HG02943 (cell line): ENCODE data around the gene KRT23.

Source experiments
- ATAC-seq: cut with Tn5 transposase; IDR thresholded peaks from one replicate; pipeline ENCODE4 v1.9.1; 2021; ENCODE audit warnings: mild to moderate bottlenecking, low read depth, moderate library complexity; ENCODE audit not compliant: unreplicated experiment

Gene KRT23

DNA sequence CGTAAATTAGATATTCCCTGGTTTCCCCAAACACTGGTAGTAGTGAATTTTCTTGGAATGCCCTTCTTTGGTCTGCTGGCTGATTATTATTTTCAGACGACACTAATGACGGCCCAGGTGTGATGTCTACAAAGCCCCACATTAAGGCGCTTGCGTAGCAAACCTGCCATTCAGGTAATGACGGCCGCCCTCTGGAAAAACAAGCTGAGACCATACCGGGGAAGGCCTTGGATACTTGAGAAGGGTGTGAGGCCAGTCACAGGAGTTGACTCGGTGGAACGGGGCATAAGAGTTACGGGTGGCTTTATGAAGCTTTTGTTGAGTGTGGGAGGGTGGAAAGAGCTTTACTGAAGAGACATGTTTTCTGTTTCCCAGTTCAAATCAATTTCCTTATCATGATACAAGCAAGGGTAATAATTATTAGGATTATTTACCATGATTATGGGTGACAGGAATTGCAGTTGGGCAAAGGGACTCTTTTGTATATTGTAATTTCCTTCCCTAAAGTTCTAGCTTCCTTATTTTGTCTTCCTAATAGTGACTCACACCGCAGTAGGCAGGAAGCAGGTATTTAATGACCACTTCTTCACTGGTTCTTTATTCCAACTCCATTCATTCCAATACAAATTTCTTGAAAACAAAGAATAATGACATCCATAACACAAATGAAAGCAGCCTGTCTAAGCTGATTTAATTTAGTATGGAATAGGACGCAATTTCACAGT lies 24.8 kb downstream of the KRT23 start:
- ATAC-seq, result no peak

DNA sequence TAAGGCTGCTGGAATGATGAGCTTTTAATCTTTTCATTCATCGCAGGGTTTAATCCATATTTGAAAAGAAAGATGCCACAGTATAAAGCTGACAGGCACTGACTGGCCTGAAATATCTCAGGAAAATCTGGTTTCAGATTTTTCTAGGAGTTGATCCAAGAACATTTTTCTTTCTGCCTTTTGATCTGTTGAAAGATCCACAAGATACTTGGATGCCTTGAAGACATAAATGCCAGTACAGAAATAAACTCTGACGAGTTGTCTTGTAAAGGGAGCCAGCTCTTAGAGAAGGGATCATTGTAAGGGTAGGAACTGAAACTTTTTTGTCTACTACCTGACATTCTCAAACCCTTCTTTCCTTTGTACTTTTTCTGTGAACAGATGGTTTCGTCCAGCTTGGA lies 27.0 kb downstream of the KRT23 start:
- ATAC-seq, result no peak

DNA sequence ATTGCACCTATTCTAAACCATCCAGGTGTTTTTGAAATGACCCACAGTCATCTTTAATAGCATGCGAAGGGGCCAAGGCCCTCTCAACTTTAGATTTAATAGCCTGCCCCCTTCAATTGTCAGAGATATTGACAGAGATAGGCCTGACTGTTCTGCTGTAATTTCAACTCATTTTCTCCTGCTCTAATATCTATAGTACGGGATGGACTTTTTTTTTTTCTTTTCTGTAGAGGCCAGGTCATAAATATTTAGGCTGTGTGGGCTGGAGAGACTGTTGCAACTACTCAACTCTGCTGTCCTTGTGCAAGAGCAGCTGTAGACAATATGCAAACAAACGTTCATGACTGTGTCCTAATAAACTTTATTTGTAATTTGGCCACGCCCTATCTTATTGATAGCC lies 27.7 kb downstream of the KRT23 start:
- no peak for ATAC-seq

DNA sequence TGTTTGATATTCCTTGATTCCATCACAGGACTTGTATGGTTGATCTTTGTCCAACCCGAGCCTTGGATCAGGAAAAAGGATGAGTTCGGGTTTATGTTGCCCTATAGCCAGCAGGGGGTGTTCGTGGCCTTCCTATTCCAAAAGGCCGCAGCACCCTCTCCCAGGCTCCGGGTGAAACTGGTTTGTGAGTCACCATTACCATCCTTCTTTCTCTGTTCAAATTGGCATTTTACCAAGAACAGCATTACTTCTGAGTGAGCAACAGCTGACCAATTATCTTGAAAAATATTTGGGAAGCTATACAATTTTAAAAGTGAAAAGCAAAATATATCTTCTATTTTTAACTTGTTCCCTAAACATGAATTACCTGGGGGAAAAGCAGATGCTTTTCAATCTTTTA lies 28.1 kb downstream of the KRT23 start:
- ATAC-seq, result no peak

DNA sequence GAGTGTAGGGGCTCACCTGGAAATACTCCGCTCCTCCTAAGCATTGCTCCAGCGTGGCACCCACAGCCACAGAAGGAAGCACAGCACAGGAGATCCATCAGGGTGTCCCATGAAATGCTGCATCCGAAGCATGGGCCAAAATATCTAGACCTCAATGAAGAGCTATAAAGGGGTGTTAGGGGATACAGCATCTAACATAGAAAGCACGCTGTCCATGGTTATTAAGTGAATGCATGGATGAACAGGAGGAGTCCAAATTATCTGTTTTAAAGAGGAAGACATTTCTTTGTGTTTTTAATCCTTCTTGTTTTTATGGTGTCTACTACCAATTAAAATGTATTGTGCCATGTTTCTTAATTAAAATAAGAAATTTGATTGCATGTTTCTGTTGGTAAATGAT lies 30.8 kb downstream of the KRT23 start:
- no peak for ATAC-seq

DNA sequence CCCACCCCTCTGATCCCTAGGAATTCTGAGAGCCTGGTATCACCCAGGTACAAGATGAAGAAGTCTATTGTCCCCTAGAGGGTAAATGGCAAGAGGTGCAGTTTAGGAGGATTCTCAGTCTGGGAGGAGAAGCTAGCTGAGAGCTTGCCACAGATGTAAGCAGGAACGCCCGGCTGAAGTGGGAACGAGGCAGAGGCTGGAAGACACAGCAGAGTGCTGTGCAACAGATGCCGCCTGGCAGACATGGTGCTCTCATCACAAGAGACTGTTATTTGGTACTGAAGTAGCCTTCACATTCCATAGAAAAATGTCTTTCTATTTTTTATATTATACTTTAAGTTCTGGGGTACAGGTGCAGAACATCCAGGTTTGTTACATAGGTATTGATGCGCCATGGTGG lies 32.1 kb downstream of the KRT23 start:
- no peak for ATAC-seq

DNA sequence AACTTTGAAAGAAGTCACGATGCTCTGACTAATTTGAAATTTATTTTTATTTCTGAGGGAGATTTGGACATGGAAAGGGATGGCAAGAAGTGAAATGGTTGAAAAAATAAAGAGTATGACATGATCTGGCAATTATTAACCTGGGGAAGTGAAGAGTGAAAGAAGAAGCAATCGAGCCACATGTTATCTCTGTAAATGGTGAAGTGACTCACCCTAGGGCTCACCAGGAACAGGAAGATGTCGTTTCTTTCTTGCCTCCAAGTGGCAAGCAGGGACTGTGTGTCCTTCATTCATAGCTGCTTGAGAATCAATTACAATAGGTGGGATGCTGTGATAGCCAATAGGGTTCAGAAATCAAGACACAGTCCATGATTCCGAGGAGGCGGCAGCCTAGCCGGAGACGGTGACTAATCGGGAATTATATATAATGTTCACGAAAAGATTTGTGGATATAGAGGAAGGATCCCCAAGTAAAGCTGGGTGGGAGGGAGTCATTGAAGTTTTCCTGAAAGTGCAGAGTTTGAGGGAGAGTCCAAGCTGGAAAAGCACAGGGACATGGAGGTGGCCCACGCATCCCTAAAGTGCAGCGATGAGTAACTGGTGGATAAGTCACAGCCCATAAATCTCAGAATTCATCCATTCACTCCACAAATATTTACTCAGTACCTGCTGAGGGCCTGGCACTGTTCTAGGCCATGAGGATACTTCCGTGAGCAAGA lies 34.2 kb downstream of the KRT23 start:
- no peak for ATAC-seq

DNA sequence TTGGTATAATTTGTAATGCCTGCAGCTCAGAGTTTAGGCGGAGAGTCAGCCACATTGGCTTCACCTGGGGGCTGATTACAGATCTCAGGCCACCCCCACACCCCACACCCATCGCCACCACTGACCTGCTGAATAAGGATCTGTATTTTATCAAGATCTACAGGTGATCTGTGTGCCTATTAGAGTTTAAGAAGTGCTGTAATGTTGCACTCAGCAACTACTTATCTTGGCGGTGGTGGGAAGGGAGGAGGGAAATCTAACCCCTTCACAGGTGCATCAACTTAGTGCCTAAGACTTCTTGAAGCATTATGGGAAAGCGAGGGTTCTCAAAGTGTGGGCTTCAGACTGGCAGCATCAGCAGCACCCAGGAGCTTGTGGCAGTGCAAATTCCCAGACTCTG lies 34.9 kb downstream of the KRT23 start:
- no peak for ATAC-seq

DNA sequence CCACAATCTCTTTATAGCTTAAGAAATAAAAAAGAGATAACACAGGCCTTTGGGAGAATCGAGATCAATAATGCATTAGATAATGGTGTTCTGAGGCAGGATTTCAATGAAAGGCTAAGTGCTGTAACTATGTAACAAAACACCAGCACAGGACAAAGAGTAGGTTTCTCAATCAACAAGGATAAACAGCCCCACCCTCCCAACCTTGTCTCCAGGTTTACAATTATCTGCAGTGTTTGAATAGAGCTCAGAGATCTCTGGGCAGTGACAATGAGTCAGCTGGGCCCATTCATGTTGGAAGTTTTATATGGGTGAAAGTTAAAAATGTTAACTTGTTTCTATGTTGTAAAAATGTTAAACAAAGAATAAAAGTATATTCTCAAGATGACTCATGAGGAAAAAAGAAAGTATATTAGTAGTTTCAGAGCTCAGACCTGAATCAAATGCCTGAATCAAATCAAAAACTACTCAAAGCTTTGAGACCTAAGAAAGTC lies 35.4 kb downstream of the KRT23 start:
- ATAC-seq, result no peak

DNA sequence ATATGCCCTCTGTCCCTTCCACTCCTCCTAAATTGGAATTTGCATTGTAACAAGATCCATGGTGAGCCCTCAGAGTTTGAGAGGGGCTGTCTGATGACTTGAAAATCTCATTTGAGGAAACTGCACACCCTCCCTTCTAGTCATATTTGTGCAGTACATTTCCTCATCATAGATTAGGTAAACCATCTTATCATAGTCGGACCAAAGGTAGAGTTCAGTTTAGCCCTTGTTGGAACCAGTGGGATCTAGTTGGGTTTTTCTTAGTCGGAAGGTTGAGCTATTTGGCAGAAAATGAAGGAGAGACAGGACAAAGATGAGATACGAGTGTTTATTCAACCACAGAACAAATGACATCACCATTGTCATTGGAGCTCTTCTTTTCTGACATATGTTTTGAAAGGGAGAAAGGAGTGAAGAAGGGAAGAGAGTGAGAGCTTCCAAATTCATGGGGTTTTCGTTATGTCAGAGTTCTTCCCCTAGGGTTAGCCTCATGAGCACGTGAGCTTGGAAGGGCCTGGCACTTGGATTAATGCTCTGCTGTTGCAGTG lies 36.6 kb downstream of the KRT23 start:
- ATAC-seq, result no peak

DNA sequence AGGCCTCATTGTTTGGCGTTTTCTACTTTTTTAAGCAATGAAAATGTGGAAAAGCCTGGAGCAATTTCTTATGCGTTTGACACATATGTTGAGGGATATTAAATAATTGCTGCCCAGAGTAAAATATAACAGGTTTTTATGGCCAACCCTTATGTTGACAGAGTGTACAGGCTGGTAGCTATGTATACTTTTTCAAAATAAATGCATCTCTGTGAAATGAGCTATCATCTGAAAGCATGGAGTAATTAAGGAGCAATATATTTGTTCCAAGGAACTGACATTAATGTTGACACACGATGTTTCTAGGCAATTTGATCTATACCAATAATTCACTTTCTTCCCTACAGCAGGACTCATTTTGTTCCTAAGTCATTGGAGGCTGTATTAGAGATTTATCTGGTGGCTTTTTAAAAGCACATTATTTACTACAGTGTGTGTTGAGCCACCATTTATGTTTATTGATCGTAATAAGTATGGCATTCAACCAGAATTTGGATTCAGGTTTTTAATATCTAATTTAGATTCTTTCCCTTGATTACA lies 40.5 kb downstream of the KRT23 start:
- no peak for ATAC-seq

DNA sequence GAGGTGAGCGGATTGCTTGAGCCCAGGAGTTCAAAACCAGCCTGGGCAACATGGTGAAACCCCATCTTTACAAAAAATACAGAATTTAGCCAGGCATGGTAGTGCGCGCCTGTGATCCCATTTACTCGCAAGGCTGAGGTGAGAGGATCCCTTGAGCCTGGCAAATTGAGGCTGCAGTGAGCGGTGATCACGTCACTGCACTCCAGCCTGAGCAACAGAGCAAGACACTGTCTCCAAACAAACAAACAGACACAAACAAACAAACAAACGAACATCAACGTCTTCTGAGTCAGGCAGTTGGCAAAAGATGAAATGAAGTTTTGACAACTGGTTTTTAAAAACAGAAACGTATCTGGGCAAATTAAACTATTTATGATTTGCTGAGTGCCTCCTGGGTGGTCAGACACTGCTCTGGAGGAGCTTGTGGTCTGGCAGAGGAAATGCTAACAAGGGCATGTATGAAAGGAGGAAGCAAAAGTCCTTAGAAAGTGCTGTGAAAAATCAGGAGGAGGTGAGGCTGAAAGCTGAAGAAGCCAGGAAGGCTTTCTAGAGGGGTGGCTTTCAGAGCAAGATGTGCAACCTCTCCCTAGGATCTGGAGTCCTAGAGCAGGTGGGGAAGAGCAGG lies 42.2 kb downstream of the KRT23 start:
- ATAC-seq, result no peak

DNA sequence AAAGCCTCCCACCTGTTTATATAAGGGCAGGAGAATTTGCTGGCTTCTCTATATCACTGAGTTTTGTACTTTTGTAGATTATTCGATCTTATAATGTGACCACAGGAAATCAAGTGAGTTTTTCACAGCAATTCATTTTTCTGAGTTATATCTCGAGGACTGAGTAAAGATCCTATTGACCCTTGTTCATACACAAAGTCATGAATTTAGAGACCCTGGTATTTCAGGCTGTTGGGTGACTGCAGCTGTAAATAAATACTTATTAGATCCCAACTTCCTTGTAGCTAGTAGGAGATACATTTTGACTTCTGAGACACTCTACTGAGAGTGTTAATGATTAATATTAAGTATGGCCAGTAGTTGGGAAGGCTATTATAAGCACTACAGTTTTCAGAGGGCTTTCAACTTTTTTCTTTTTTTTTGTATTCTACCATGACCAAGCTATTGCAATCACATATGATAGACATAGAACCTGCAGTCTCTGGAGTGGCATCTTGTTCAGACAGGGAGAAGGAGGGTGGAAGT lies 49.2 kb downstream of the KRT23 start:
- no peak for ATAC-seq

DNA sequence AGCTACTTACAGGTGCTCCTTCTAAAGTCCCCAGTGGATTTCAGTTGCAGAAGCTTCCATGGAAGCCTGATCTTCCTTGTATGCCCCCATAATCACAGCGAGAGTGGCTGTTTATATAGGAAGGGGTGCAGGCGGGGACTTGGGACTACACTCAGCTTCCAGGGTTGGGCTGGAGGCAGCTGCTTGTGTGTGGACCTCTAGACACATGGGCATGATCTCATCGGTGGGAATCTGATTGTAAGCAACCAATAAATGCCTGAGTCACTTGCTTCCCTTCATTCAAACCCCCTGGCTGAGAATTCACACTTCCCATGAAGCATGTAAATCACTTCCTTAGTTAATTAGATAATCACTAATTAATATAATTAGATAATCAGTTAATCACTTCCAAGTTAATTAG lies 51.4 kb downstream of the KRT23 start:
- no peak for ATAC-seq

DNA sequence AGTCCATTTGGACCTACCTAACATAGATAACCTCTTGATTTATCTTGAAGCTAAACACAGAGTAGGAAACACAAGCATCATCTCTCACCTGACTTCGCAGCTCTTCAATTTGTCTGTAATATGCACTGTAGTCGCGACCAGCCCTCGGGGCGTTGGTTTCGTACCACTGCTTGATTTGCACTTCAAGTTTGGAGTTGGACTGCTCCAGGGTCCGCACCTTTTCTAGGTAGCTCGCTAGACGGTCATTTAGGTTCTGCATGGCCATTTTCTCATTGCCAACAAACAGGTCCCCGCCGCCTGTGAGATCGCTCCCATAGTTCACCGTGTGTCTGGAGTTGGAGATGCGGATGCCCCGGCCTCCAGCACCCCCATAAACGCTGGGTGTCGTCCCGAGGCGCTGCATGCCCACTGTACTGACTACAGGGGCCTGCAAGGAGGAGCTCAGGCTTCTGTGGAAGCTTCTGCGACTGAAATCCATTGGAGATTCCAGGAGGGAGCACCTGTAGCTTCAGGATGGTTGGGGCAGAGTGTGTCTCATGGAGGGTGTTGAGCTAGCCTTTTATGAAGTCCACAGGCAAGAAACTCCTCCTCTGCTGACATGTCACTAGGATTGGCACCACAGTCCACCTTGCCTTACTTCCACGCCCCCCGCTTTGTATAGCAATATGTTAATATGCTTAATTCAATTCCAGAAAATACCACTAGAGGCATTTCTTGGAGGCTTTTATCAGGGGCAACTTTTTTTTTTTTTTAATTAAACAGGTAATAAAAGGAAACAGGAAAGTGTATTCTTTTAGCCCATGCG lies 52.5 kb downstream of the KRT23 start, which contains the start of gene KRT20:
Gene KRT20 (minus strand): TSS at position 535 of the 805 bp plus-strand sequence. CDS start 57 bp downstream, at position 478.
- no peak for ATAC-seq

DNA sequence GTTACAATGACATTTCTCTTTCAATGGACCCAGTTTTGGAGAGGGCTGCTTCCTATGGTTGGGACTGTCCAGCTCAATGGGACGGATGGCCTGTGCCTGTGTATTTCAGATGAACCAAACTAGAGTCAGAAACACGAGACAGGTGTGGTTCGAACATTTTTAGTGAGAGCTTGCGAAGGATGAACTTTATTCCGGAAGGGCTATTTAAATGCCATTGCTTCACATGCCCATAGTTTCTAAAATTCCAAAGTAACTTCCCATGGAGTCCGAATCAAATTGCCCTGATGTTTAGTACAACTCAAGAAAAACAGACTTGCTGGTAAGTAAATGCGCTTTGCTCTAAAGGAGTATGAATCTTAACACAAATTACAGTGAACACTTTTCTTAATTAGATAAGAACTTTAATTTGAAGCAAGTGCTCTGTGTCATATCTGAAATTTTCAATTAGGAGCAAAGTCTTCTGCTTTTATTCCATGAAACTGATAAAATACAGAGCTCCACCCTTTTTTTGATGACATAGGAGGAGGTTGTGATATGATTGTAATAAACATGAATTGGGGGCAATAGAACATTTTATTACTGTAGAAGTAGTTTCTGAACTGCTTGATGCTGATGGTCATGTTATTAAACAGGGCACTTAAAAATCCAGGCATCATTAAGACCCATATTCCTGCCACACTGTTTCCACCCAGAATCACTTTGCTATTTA lies 53.7 kb downstream of the KRT23 start:
- no peak for ATAC-seq

DNA sequence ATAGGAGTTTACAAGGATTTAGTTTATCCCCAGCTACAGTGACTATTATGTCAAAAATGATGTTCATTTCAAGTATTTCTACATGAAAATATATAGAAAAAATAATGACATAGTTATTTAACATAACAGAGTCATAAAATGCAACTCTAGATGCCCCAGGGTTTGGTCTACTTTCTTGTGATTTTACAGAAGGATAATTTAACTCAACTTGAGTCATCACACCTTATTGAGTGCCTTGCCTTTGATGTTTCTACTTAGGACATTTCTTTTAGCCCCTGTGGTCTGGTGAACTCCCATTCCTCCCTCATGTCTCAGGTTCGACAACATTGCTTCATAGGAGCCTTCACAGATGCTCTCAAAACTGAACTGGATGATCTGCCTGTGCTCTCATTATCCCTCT lies 54.4 kb downstream of the KRT23 start:
- no peak for ATAC-seq

DNA sequence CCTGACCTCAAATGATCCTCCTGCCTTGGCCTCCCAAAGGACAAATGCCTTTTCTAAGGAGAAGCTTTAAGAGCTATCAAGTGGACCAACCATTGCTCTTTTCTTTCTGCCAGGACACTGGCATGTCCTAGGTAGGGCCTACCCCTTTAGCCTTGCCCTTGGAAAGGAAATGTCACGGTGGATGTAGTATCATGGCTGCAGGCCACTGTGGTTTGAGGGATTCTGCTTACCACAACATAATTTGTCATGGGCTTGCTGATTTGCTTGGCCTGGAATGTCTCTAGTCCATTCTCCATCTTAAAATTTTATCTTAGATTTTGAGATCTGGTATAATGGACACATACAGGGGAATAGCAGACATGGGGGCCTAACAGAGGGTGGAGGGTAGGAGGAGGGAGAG lies 58.4 kb downstream of the KRT23 start:
- no peak for ATAC-seq

DNA sequence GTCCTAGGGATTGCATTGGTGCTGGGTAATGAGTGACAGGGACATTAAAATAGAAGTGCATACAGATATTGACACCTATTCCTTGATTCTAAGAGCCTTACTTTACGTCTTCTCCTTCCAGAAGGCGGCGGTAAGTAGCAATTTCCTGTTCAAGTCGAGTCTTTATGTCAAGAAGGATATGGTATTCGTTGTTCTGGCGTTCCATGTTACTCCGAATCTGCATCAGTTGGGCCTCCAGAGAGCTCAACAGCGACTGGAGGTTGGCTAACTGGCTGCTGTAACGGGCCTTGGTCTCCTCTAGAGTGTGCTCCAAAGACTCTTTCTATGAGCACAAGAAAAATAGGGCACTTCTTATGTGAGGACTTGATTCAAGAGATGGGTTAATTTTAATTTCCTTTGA lies 59.4 kb downstream of the KRT23 start:
- ATAC-seq, result no peak
